ENCODE results near the gene CACNA2D4.

Gene CACNA2D4

GRCh38 chr12:1794440-1795090 is 123.9 kb downstream of the CACNA2D4 start:
- intact Hi-C loops (cut with DNase I) = loop anchor here (5.0 to 10.0 kb wide), 2 partner anchors 102 to 240 kb away; partner anchors contain the start of gene ADIPOR2
- DNase-seq = peak in 6 of 42 donors; percentile 2 to 40 (median 12)

GRCh38 chr12:1793426-1794210 is 124.8 kb downstream of the CACNA2D4 start:
- peak in 2 of 42 donors; percentile 8 to 39 for DNase-seq
- intact Hi-C loops (cut with DNase I) = loop anchor here (5.0 to 10.0 kb wide), 2 partner anchors 101 to 241 kb away; partner anchors contain the start of gene ADIPOR2

- peak in 4 of 42 donors; percentile 1 to 38 (median 20) for DNase-seq
- intact Hi-C loops (cut with DNase I) = loop anchor here (5.0 to 10.0 kb wide), 2 partner anchors 100 to 242 kb away; partner anchors contain the start of gene ADIPOR2
Measured at GRCh38 chr12:1792406-1792805, 126.0 kb downstream of the CACNA2D4 start.

DNA sequence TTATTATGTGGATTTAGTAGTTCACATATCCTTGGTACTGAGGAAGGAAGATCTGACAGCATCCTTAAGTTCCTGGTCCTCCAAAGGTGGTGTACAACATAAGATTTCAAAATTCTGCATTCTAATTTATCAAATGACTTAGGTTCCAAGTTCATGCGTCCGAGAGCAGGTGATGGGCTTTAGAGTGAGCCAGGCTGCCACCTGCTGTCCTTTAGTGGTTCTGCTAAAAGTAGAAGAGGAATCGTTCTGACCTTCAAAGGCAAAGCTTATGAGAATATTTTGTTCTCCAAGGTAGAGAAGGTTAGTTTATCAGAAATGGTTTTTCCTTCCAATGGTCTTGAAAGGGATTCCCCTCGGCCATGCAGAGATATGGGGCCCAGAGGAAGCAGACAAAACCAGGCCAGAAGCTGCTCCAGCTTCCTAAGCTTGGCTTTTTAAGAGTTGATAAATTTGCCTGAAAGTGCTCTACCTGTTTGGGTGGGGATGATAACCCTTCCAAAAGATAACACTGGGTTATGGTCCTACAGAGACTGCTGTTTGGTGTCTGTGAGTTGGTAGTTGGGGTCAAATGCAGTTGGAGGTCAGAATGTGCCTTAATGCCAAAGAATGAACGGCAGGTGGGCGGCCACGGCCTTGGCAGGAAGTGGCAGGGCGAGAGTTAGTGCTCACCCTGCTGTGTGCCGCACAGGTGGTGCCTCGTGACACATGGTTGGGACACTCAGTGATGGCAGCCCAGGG is 127.2 kb downstream of the CACNA2D4 start:
- DNase-seq = peak in 41 of 42 donors; percentile 48 to 92 (median 79)
- intact Hi-C loops (cut with DNase I) = loop anchor here (2.0 to 10.0 kb wide), 3 partner anchors 99 to 244 kb away; partner anchors contain the start of gene ADIPOR2

DNA sequence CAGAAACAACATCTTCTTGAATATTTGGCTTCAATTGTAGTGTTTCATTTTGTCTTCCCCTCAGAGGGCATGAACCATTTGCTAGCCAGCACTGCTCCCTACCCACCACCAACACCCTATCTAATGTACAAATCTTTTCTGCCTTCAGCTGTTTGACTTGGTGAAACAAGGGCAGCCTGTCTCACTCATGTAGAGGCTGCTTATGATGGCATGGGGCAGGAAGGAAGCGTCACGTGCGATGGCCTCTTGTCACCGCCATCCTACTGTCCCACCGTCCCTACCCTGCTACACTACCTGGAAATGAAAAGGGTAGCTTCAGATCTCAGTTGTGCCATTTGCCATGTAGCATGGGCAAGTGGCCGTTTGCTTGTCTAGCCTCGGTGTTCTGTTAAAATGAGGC is 128.0 kb downstream of the CACNA2D4 start:
- DNase-seq = peak in 4 of 42 donors; percentile 18 to 44 (median 33)
- intact Hi-C loops (cut with DNase I) = loop anchor here (2.0 to 10.0 kb wide), 3 partner anchors 98 to 244 kb away; partner anchors contain the start of gene ADIPOR2

DNA sequence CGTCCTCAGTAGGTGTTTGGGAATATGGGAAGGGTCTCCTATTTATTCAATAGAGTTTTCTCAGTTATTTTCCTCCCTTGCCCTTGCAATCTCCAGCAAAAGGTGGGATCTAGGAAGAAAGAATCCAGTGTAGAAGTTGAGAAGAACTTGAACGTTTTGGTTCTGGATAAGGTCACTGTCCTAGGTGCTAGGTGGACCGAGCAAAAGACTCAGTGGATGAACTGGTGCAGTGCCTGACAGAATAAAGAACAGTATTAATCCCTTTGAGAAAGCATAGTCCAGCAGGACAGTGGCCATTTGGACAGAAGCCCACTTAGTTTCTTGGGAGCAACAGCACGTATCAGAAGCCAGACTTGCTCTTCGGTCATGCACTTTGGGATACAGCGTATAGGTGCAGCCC is 130.7 kb downstream of the CACNA2D4 start:
- peak in 3 of 42 donors; percentile 4 to 51 (median 17) for DNase-seq
- intact Hi-C loops (cut with DNase I) = no loop called here

GRCh38 chr12:1782215-1782614 is 136.2 kb downstream of the CACNA2D4 start:
- intact Hi-C loops (cut with DNase I) = no loop called here
- peak in 1 of 42 donors; percentile 41 for DNase-seq

DNA sequence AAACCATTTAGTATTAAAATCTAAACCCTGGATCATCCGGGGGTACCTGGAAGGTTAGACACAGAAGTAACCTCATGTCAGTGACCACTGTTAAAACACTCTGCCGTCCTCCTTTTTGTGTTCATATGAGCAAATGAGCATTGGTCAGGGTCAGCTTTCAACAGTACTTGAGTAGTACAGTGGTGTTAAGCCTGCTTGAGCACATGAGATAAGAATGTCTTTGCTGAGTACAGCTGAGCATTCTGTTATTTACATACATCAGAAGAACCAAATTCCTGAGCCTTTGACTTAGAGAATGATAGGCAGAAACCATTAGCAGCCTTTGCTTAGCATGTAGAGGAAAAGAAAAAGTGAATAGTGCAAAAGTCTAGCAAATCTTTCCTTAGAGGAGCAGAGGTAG is 136.7 kb downstream of the CACNA2D4 start:
- intact Hi-C loops (cut with DNase I) = no loop called here
- no peak for DNase-seq

GRCh38 chr12:1779783-1780182 is 138.7 kb downstream of the CACNA2D4 start:
- DNase-seq = peak in 8 of 42 donors; percentile 38 to 74 (median 54)
- intact Hi-C loops (cut with DNase I) = no loop called here

- no peak for DNase-seq
- intact Hi-C loops (cut with DNase I) = no loop called here
Measured at GRCh38 chr12:1778911-1779310, 139.5 kb downstream of the CACNA2D4 start.

- DNase-seq = no peak
- intact Hi-C loops (cut with DNase I) = no loop called here
Measured at GRCh38 chr12:1777798-1778197, 140.7 kb downstream of the CACNA2D4 start.

GRCh38 chr12:1776170-1776921 is 142.1 kb downstream of the CACNA2D4 start:
- intact Hi-C loops (cut with DNase I) = no loop called here
- DNase-seq = no peak

DNA sequence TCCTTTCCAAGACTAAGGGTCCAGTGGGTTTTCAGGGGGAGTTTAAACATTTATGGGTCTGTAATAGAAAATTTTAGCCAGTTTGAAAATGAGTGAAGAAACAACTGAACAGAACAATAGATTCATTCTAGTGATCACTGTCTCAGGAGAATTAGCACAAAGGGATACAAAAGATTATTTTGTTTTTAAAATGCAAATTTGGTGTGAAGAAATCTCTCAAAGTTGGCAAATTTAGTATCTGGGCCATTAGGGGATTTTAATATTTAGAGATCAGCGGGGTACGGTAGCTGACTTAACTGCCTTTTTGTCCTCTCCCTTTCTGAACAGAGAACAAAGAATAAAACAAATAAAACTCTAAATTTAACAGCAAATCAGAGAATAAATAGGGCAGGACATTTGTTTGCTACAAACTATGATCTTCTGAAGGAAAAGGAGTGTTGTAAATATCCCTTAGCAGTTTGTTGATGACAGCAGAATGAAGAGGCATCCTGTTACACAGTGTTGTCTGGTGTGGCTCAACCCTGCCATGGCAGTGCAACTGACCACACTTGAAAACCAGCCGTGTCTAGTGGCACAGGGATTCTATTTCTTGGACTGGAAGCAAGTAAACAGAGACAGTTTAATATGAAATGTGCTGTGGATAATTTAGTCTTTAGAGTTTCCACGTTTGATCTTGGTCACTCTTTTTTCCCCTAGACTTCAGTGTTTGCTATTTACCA is 144.4 kb downstream of the CACNA2D4 start:
- peak in 9 of 42 donors; percentile 37 to 72 (median 58) for DNase-seq
- intact Hi-C loops (cut with DNase I) = no loop called here

DNA sequence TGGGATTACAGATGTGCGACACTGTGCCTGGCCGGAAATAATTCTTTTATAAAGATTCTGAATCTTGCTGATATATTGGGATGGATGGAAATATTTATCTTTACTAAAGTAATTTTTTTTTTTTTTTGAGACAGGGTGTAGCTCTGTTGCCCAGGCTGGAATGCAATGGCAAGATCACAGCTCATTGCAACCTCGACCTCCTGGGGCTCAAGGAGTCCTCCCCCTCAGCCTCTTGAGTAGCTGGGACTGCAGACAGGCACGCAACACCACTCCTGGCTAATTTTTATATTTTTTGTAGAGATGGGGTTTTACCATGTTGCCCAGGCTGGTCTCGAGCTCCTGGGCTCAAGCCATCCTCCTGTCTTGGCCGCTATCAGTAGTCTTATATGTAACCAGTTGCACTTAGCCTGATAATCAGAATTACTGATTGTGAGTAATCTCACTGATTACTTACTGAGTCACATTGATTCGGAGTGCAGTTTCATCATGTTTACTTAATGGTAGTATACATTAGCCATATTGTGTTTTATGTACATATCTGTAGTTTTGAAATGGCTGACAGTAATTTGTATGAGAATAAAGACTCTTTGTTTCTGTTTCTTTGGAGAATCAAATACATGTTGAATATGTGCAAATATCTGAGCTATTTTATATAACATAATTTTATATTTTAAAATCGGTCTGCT is 148.5 kb downstream of the CACNA2D4 start:
- DNase-seq = no peak
- intact Hi-C loops (cut with DNase I) = no loop called here

DNA sequence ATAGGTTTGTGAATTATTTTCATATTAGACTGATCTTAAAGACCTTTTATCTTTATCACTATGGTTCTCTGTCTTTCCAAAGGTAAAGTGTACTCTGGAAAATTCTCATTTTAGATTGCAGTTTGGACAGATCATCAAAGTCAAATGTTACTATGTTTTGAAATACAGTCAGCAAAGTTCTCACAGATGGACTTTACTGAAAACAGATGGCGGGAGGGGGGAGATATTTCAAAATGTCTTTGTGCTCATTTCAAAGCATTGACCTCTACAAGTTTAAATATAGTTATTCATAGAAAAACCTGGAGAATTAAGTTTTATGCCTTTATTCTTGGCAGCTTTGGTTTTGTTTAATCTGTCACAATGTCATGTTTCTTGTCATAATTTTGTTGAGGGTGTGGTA is 149.8 kb downstream of the CACNA2D4 start:
- intact Hi-C loops (cut with DNase I) = no loop called here
- DNase-seq = no peak

- intact Hi-C loops (cut with DNase I) = no loop called here
- no peak for DNase-seq
Measured at GRCh38 chr12:1767407-1768090, 150.9 kb downstream of the CACNA2D4 start.

DNA sequence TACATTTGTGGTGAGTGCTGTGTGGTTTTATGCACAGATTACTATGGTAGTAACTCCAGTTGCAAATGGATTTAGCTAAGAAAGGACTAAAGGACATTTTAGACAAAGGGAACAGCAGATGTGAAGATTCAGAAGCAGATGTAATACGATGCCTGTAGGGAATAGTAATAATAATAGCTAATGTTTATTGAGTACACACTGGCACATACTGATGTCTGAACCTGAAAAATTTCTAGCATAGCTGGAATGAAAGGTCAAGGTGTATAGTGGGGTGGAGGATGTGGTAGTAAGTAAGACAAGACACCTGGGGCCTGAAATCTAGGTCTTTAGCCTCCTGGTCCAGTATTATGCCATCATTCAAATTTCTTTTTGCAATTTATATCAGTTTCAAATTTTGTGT is 152.3 kb downstream of the CACNA2D4 start:
- intact Hi-C loops (cut with DNase I) = no loop called here

More for the DNA sequence above, 152.3 kb downstream of the CACNA2D4 start:
- no peak for DNase-seq
